Naive thymus-derived CD4-positive, alpha-beta T cell (primary cell): ENCODE data around the gene KNDC1. TPM values are rescaled to one million over a fixed set of nuclear protein-coding genes. Genes with fewer than 3 reads are reported as not detected.

Source experiments
- ATAC-seq: fragments of 150-1000 bp; cut with Tn5 transposase; 2 replicates; pipeline ENCODE4 v1.10.0; 2021; ENCODE audit warnings: mild to moderate bottlenecking, moderate library complexity
- CTCF ChIA-PET: fragments of 350-600 bp; sonication (Branson Sonifier 250); formaldehyde crosslinking; loops from one replicate; lab custom pipeline; 2021; ENCODE audit warnings: antibody characterized with exemption; lab: Charles Lee
- POLR2A ChIA-PET: fragments of 350-600 bp; sonication (Branson Sonifier 250); formaldehyde crosslinking; loops from one replicate; lab custom pipeline; 2021; ENCODE audit warnings: antibody characterized with exemption, inconsistent platforms; lab: Charles Lee
- DNase-seq, 9 donors: peaks; one replicate each; pipeline versions ENCODE4 v3.0.0 to v3.0.0-alpha.2; 2020 to 2022; ENCODE audit warnings: mixed read lengths in 1 of 9
- H3K27ac ChIP-seq: one replicate; pipeline ENCODE4 v1.7.0; 2013; ENCODE audit warnings: mild to moderate bottlenecking, low read depth, low read length, moderate library complexity
- H3K27me3 ChIP-seq, 2 donors: one replicate each; pipeline ENCODE4 v1.7.0; 2013; ENCODE audit warnings: low read length in 2 of 2, mild to moderate bottlenecking in 2 of 2, moderate library complexity in 2 of 2; ENCODE audit not compliant: control insufficient read depth in 2 of 2, insufficient read depth in 2 of 2
- H3K36me3 ChIP-seq, 3 experiments: 1 replicate in 2 of 3; 2 replicates in 1 of 3; pipeline ENCODE4 v1.7.0; 2013; ENCODE audit warnings: low read length in 3 of 3, mild to moderate bottlenecking in 3 of 3, moderate library complexity in 1 of 3; ENCODE audit not compliant: insufficient read depth in 3 of 3, control insufficient read depth in 2 of 3
- H3K4me1 ChIP-seq, 2 donors: one replicate each; pipeline ENCODE4 v1.7.0; 2013; ENCODE audit warnings: low read length in 2 of 2, mild to moderate bottlenecking in 2 of 2, moderate library complexity in 1 of 2; ENCODE audit not compliant: control insufficient read depth in 2 of 2, insufficient read depth in 2 of 2
- H3K4me3 ChIP-seq: 2 replicates; pipeline ENCODE4 v1.7.0; 2013; ENCODE audit warnings: mild to moderate bottlenecking, low read length
- H3K9me3 ChIP-seq, 3 experiments: 1 replicate in 2 of 3; 2 replicates in 1 of 3; pipeline ENCODE4 v1.7.0; 2013; ENCODE audit warnings: low read length in 3 of 3; ENCODE audit not compliant: control insufficient read depth in 2 of 3
- H3K27ac Mint-ChIP-seq, 9 donors: one replicate each; pipeline ENCODE4 v1.8.0; 2020 to 2022; ENCODE audit warnings: mixed read lengths in 9 of 9, mild to moderate bottlenecking in 8 of 9, moderate library complexity in 5 of 9, inconsistent platforms in 2 of 9
- H3K27me3 Mint-ChIP-seq, 5 donors: one replicate each; pipeline ENCODE4 v1.8.0; 2021 to 2022; ENCODE audit warnings: mixed read lengths in 5 of 5, mild to moderate bottlenecking in 1 of 5
- H3K36me3 Mint-ChIP-seq, 5 donors: one replicate each; pipeline ENCODE4 v1.8.0; 2020 to 2022; ENCODE audit warnings: mixed read lengths in 5 of 5, mild to moderate bottlenecking in 3 of 5, inconsistent platforms in 1 of 5
- H3K4me1 Mint-ChIP-seq, 7 donors: one replicate each; pipeline ENCODE4 v1.8.0; 2020 to 2022; ENCODE audit warnings: mixed read lengths in 7 of 7, mild to moderate bottlenecking in 3 of 7, inconsistent platforms in 1 of 7
- H3K4me3 Mint-ChIP-seq, 10 donors: one replicate each; pipeline ENCODE4 v1.8.0; 2020 to 2022; ENCODE audit warnings: mild to moderate bottlenecking in 10 of 10, mixed read lengths in 10 of 10, moderate library complexity in 6 of 10, inconsistent platforms in 2 of 10
- H3K9me3 Mint-ChIP-seq, 11 donors: one replicate each; pipeline ENCODE4 v1.8.0; 2020 to 2022; ENCODE audit warnings: mixed read lengths in 11 of 11, mild to moderate bottlenecking in 4 of 11, inconsistent platforms in 1 of 11, moderate library complexity in 1 of 11
- intact Hi-C, 2 donors: fragments of 100-400 bp; cut with micrococcal nuclease; formaldehyde crosslinking; loops; one replicate each; pipeline ENCODE4 v1.15.1; 2023
- polyA plus RNA-seq, 2 donors: library from polyadenylated mRNA; unstranded; fragments of 300-500 nt; fragmentation: Illumina TruSeq; gene quantifications; one replicate each; pipeline ENCODE4 v1.2.3, GENCODE V29; 2021
- total RNA-seq, 6 experiments: library from RNA in 5 of 6; stranded (reverse) in 5 of 6; gene quantifications; 1 replicate in 5 of 6; 2 replicates in 1 of 6; pipeline ENCODE4 v1.2.3 and lab custom pipeline; 2021 to 2026

KNDC1 gene
- total and polyA plus RNA-seq, 7 experiments from 2014 or later, result 0.05 to 3.6 (median 0.60) TPM; not detected in 3

- POLR2A ChIA-PET, result no interaction called here
- H3K27me3 Mint-ChIP-seq, result peaks cover 13 to 21% (median 17%) of the 10 kb centered on the region in 5 donors
- intact Hi-C loops, result no loop called here
- peaks cover 4 to 8% of the 10 kb centered on the region in 2 donors for H3K4me1 ChIP-seq
- H3K27ac Mint-ChIP-seq, result no peak overlapping the region
- ATAC-seq (no peak), DNase-seq (no peak)
- no peaks in the 10 kb centered on the region for H3K36me3 ChIP-seq
- no peaks in the 10 kb centered on the region for H3K9me3 ChIP-seq
- no peaks in the 10 kb centered on the region for H3K36me3 Mint-ChIP-seq
- peak overlapping the region in 3 of 10 donors; percentile 19 to 78 (median 59) for H3K4me3 Mint-ChIP-seq
- H3K9me3 Mint-ChIP-seq, result no peaks in the 10 kb centered on the region
- H3K27ac ChIP-seq, result no peak overlapping the region
- CTCF ChIA-PET, result no interaction called here
- H3K4me1 Mint-ChIP-seq, result no peaks in the 10 kb centered on the region
- no peaks in the 10 kb centered on the region for H3K27me3 ChIP-seq
- H3K4me3 ChIP-seq, result no peak overlapping the region
These were observed 1.6 kb downstream of the KNDC1 start for GRCh38 chr10:133161486-133162109.

DNA sequence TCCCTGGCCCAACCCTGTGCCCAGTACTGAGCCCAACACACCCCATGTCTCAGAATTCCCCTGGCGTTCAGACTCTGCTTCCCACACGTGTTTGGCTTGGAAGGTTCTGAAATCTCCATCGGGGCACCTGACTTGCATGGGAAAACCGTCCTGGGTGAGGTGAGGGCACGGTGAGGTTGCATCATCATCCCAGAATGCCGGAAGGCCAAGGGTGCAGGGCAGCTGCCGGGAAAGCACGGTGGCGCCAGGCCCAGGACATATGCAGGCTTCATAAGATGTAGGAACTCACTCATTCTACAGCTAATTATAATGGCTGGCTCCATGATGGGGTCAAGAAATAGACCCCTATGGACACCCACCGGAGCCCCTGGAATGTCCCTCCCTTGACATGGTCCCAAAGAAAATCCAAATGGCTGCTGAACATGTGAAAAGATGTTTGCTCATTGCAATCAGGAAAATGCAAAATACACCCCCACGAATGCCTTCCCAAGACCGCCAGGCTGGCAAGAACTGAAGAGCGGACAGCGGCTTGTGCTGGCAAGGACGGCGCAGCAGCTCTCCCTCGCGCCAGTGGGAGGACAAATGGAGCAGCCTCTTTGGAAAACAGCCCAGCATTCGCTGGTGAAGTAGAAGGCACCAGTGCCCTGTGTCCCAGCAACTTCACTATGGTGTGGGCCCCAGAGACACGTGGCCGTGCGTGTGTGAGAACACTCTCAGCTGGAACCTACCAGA is 2.3 kb downstream of the KNDC1 start:
- CTCF ChIA-PET, result no interaction called here
- peak overlapping the region in 3 of 10 donors; percentile 13 to 78 (median 42) for H3K4me3 Mint-ChIP-seq
- no peaks in the 10 kb centered on the region for H3K27me3 ChIP-seq

DNA sequence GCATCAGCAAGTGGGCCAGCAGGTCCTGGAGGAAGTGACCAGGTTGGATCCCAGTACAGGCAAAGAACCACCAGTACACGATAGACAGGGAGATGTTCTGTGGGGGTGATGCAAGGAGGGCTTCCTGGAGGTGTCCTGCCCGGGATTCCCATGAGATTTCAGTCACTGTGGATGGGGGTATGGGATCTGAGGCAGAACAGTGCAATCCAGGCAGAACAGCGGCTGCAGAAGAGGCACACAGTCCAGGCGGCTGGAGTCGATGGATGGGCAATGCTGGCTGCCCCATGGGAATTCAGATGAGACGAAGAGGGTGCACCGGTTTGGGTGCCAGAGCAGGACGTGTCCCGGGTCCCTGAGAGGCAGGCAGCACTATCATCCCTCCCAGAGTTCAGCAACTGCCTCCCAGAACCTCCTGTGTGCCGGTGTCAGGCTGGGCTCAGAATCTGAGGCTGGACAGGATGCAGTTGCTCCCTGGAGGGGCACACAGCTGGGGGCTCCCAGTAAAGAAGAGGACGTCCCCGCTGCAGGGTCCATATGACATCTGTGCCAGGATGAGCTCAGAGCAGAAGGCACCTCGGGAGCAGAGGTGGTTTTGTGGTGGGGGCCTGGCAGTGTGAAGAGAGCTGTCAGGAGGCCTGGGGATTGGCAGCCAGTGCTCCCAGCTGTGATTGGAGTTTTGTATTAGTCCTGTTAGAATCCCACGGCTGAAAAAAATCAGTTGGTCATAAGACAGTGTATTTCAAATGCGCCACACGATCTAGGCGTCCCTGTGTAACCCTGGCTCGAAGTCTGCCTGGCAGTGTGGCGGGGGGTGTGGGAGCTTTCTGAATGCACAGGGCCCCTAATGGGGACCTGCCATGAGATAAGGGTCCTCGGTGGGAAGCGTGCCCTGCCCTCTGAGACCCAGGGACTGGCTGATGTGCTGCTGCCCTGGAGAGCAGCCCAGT is 3.2 kb downstream of the KNDC1 start:
- ChIA-PET CTCF (no interaction called here), POLR2A (no interaction called here)
- H3K27me3 Mint-ChIP-seq, result peaks cover 13 to 20% (median 17%) of the 10 kb centered on the region in 5 donors
- Histone ChIP-seq H3K4me1 (peaks cover 4 to 8% of the 10 kb centered on the region in 2 donors), H3K9me3 (no peaks in the 10 kb centered on the region), H3K27me3 (no peaks in the 10 kb centered on the region), H3K4me3 (no peak overlapping the region), H3K36me3 (no peaks in the 10 kb centered on the region), H3K27ac (no peak overlapping the region)
- H3K36me3 Mint-ChIP-seq, result no peaks in the 10 kb centered on the region
- no peak overlapping the region for H3K27ac Mint-ChIP-seq
- ATAC-seq (no peak), DNase-seq (no peak)
- H3K4me3 Mint-ChIP-seq, result no peak overlapping the region
- H3K9me3 Mint-ChIP-seq, result no peaks in the 10 kb centered on the region
- intact Hi-C loops, result no loop called here
- no peaks in the 10 kb centered on the region for H3K4me1 Mint-ChIP-seq

More for the DNA sequence above, 2.3 kb downstream of the KNDC1 start:
- no peak overlapping the region for H3K27ac ChIP-seq
- POLR2A ChIA-PET, result no interaction called here
- Mint-ChIP-seq H3K4me1 (no peaks in the 10 kb centered on the region), H3K27ac (no peak overlapping the region), H3K27me3 (peaks cover 13 to 20% (median 17%) of the 10 kb centered on the region in 5 donors), H3K9me3 (no peaks in the 10 kb centered on the region), H3K36me3 (no peaks in the 10 kb centered on the region)
- ATAC-seq (no peak), DNase-seq (no peak)
- H3K4me1 ChIP-seq, result peaks cover 4 to 8% of the 10 kb centered on the region in 2 donors
- intact Hi-C loops, result no loop called here
- no peaks in the 10 kb centered on the region for H3K9me3 ChIP-seq
- H3K4me3 ChIP-seq, result no peak overlapping the region
- no peaks in the 10 kb centered on the region for H3K36me3 ChIP-seq

GRCh38 chr10:133163889-133164815 is 4.1 kb downstream of the KNDC1 start:
- no peaks in the 10 kb centered on the region for H3K9me3 Mint-ChIP-seq
- Histone ChIP-seq H3K4me3 (no peak overlapping the region), H3K27me3 (no peaks in the 10 kb centered on the region), H3K27ac (no peak overlapping the region), H3K4me1 (peaks cover 4 to 8% of the 10 kb centered on the region in 2 donors), H3K36me3 (no peaks in the 10 kb centered on the region), H3K9me3 (no peaks in the 10 kb centered on the region)
- H3K36me3 Mint-ChIP-seq, result no peaks in the 10 kb centered on the region
- H3K4me1 Mint-ChIP-seq, result no peaks in the 10 kb centered on the region
- CTCF ChIA-PET, result no interaction called here
- H3K27ac Mint-ChIP-seq, result no peak overlapping the region
- ATAC-seq (no peak), DNase-seq (no peak)
- H3K27me3 Mint-ChIP-seq, result peaks cover 13 to 20% (median 17%) of the 10 kb centered on the region in 5 donors
- intact Hi-C loops, result no loop called here
- H3K4me3 Mint-ChIP-seq, result no peak overlapping the region
- POLR2A ChIA-PET, result no interaction called here

DNA sequence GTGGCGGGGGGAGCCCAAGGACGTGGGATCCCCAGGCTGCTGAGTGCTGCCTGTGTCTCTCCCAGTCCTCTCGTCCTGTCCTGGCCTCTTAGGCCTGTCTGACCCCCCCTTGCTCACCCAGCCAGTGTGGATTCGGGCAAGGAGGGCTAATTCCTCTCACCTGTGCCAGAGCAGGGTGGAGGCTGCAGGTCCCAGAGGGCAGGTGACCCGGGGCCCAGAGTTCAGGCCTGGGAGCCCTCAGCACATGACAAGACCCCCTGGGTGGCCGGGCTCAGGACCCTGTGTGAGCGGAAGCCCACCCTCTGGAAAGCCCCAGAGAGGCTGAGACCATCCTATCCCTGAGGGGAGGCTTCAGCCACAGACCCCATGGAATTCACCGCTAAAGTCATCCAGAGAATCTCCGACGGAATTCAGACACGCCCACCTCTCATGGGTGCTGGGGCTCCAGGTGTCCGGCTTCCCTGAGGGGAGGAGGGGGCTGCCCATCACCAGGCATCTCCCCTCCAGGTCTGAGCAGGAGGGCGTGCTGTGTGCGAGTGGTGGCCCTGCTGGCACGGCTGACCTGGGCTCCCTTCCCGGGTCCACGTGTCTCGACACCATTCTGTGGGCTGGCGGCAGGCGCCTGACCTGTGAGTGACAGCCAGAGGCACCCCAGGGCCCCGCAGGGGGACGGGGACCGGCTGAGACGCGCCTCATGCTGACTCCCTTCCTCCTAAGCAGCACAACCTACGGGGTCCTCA is 5.0 kb downstream of the KNDC1 start:
- peaks cover 13 to 23% (median 17%) of the 10 kb centered on the region in 5 donors for H3K27me3 Mint-ChIP-seq
- H3K27ac Mint-ChIP-seq, result no peak overlapping the region
- no peaks in the 10 kb centered on the region for H3K9me3 ChIP-seq
- H3K4me3 Mint-ChIP-seq, result no peak overlapping the region
- POLR2A ChIA-PET, result no interaction called here
- no peaks in the 10 kb centered on the region for H3K9me3 Mint-ChIP-seq
- no peaks in the 10 kb centered on the region for H3K4me1 Mint-ChIP-seq
- DNase-seq (no peak), ATAC-seq (no peak)
- H3K27me3 ChIP-seq, result no peaks in the 10 kb centered on the region
- CTCF ChIA-PET, result no interaction called here
- H3K36me3 Mint-ChIP-seq, result no peaks in the 10 kb centered on the region
- H3K36me3 ChIP-seq, result no peaks in the 10 kb centered on the region
- H3K4me1 ChIP-seq, result peaks cover 4 to 8% of the 10 kb centered on the region in 2 donors
- no peak overlapping the region for H3K4me3 ChIP-seq
- intact Hi-C loops, result no loop called here
- H3K27ac ChIP-seq, result no peak overlapping the region
